GM12874 (cell line): ENCODE results near the gene RAB3B.

Source experiments
- CTCF ChIP-seq: IDR thresholded peaks from 2 replicates; pipeline ENCODE4 v1.5.1; 2011; ENCODE audit warnings: low read depth, mild to moderate bottlenecking, control low read depth, low read length, moderate library complexity; ENCODE audit not compliant: insufficient read depth

The RAB3B gene

GRCh38 chr1:51930329-51930728, 60.2 kb downstream of the RAB3B start:
- TF ChIP-seq CTCF: no peak

DNA sequence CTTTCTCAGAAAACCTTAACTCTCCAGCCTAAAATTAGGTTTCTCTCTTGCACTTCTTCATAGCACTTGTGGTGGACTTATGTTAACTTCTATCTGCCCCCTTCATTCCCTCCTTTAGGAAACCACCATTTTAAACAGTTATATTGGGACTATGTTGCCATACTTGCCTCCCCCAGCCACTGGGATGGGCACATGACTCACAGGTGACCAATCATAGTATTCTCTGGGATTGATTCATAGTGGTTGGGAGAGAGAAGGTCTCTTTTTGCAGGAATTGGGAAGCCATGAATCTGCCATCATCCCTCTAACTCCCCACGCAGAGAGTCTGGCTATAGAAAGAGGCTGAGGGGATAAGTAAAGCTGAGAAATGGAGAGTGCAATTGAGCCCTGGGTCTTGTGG, 61.6 kb downstream of the RAB3B start:
- no peak for TF ChIP-seq CTCF

DNA sequence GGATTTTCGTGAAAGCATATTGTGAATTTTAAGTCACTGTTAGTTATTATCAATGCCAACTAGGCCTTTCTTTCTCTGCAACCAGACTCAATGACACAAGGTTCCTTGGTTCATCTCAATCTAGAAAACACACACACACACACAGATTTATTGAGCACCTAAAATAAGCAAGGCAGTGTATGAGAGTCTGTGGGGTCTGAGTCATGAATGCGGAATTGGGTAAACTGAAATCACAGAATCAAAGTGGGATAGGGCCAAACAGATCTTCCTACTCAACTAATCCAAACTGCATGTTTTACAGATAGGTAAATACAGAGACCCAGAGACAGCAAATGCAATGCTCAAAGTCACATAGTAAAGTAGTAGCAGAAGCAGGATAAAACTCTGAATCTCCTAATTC, 63.5 kb downstream of the RAB3B start:
- no peak for TF ChIP-seq CTCF

- peak; percentile 42; the same call in 1 of the 2 replicates for TF ChIP-seq CTCF
These were observed 64.2 kb downstream of the RAB3B start for GRCh38 chr1:51926171-51926812.

- no peak for TF ChIP-seq CTCF
These were observed 66.0 kb downstream of the RAB3B start for GRCh38 chr1:51924455-51924854.

GRCh38 chr1:51922040-51922439, 68.5 kb downstream of the RAB3B start:
- no peak for TF ChIP-seq CTCF

DNA sequence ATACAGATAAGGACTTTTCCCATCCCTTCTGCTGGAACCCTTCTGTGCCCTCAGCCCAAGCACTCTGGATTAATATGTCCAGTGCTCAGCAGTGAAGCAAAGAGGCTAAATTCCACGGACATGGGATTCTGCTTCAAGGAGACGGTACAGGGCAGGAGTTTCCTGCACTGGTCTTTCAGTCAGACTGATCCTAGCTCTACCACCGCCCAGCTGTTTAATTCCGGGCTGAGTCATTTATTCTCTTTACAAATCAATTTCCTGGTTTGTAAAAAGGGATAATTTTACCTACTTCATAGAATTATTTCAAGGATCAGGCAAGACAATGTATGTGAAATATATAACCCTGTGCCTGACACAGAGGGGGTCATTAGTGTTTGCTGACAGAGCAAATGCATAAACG, 70.4 kb downstream of the RAB3B start:
- TF ChIP-seq CTCF: no peak
